Embryonic facial prominence (tissue), 1 donor: Measurements from ENCODE around the gene CARHSP1.
"Not testable (repeated sequence)": the region's sequence is repeated elsewhere in the genome, so short reads cannot be mapped to it uniquely, and the experiment has no call there.

Source experiments
- DNase-seq: peaks from one replicate; pipeline ENCODE4 v3.0.0-alpha.2; 2016; ENCODE audit errors: extremely low spot score

CARHSP1 gene

GRCh38 chr16:8868416-8869211 lies at the start of gene CARHSP1:
Gene CARHSP1 (minus strand): TSS chr16:8869006. CDS start chr16:8859328, 9,678 bp downstream.
- DNase-seq, result peak; percentile 73

- DNase-seq, result not testable (repeated sequence)
Observed at GRCh38 chr16:8917336-8917735, 48.5 kb upstream of the CARHSP1 start.

GRCh38 chr16:8916541-8917225 lies 47.9 kb upstream of the CARHSP1 start:
- DNase-seq, result no peak

- DNase-seq, result no peak
Observed at GRCh38 chr16:8915722-8916301, 47.0 kb upstream of the CARHSP1 start.

- DNase-seq, result no peak
Observed at GRCh38 chr16:8914098-8914497, 45.3 kb upstream of the CARHSP1 start.

GRCh38 chr16:8912793-8913192 lies 44.0 kb upstream of the CARHSP1 start:
- no peak for DNase-seq

- DNase-seq, result no peak
Observed at GRCh38 chr16:8910811-8911210, 42.0 kb upstream of the CARHSP1 start.

- no peak for DNase-seq
Observed at GRCh38 chr16:8908810-8909468, 40.1 kb upstream of the CARHSP1 start.

- DNase-seq, result no peak
Observed at GRCh38 chr16:8907096-8907495, 38.3 kb upstream of the CARHSP1 start.

- DNase-seq, result no peak
Observed at GRCh38 chr16:8905795-8906591, 37.2 kb upstream of the CARHSP1 start.

GRCh38 chr16:8905168-8905762 lies 36.5 kb upstream of the CARHSP1 start:
- no peak for DNase-seq

GRCh38 chr16:8904018-8904430 lies 35.2 kb upstream of the CARHSP1 start:
- DNase-seq, result no peak

- DNase-seq, result no peak
Observed at GRCh38 chr16:8903004-8903403, 34.2 kb upstream of the CARHSP1 start.

- no peak for DNase-seq
Observed at GRCh38 chr16:8901320-8901861, 32.6 kb upstream of the CARHSP1 start.

- no peak for DNase-seq
Observed at GRCh38 chr16:8900343-8900742, 31.5 kb upstream of the CARHSP1 start.

- no peak for DNase-seq
Observed at GRCh38 chr16:8899709-8900317, 31.0 kb upstream of the CARHSP1 start.

GRCh38 chr16:8898660-8899318 lies 30.0 kb upstream of the CARHSP1 start:
- DNase-seq, result no peak

- DNase-seq, result no peak
Observed at GRCh38 chr16:8894736-8895334, 26.0 kb upstream of the CARHSP1 start.

- no peak for DNase-seq
Observed at GRCh38 chr16:8893976-8894690, 25.3 kb upstream of the CARHSP1 start.
